ENCODE measurements around the gene MACROD2.

The MACROD2 gene

DNA sequence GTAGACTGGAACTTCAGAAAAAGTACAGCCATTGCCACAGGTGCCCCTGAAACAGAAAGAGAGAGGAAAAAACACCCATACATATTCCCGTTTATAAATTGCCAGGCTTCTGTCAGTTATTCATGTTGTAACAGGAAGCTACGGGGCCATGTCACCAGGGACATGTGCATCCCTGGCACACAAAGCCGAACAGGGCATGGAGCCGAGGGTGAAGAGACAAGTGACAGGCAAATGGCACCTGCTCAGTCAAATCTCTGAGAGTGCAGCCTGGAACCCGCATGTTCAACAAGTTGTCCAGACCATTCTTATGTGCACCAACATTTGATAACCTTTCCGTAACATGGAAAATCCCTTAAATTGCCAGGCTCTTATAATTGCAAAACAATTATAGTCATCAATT lies 1837.2 kb downstream of the MACROD2 start:
- no peak overlapping the region for H3K27ac ChIP-seq
- no peak for TF ChIP-seq ZFX (IDR thresholded peaks at IDR 0.05; ENCODE audit: borderline replicate concordance)
- TF ChIP-seq, protein P1, sequence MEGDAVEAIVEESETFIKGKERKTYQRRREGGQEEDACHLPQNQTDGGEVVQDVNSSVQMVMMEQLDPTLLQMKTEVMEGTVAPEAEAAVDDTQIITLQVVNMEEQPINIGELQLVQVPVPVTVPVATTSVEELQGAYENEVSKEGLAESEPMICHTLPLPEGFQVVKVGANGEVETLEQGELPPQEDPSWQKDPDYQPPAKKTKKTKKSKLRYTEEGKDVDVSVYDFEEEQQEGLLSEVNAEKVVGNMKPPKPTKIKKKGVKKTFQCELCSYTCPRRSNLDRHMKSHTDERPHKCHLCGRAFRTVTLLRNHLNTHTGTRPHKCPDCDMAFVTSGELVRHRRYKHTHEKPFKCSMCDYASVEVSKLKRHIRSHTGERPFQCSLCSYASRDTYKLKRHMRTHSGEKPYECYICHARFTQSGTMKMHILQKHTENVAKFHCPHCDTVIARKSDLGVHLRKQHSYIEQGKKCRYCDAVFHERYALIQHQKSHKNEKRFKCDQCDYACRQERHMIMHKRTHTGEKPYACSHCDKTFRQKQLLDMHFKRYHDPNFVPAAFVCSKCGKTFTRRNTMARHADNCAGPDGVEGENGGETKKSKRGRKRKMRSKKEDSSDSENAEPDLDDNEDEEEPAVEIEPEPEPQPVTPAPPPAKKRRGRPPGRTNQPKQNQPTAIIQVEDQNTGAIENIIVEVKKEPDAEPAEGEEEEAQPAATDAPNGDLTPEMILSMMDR (IDR thresholded peaks at IDR 0.05) = no peak

DNA sequence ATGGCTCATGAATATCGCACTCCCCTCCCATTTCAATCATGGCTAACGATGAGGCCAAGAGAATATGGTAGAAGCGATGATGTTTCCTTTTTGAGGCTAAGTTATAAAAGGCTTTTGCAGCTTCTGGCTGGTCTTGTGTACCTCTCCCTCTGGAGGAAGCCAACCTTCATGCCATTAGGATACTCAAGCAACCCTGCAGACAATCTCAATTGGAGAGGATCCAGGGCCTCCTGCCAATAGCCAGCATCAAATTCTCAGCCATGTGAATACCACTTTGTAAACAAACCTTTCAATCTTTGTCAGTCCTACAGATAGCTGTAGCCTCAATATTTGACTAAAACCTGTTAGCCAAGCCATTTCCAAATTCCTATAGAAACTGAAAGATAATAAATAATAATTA lies 1839.5 kb downstream of the MACROD2 start:
- no peak overlapping the region for H3K27ac ChIP-seq
- no peak for TF ChIP-seq ZFX (IDR thresholded peaks at IDR 0.05; ENCODE audit: borderline replicate concordance)
- TF ChIP-seq, protein P1 (IDR thresholded peaks at IDR 0.05) = no peak

DNA sequence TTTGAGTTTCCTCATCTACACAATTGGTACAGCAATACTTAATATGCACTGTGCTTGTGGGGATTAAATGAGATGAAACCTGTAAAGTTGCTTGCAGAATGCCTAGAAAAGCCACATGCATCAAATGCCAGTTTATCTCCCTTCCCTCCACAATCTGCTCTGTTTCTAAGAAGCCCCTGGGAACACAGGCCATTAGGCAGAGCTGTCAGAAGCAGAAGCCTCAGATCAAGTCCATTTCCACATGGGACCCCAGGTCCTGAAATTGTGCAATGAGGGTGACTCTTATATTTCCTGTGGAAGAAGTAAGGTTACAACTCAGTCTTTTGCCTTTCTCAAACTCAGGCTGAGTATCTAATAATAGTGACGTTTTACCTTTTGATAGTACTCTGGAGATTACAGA lies 1840.5 kb downstream of the MACROD2 start:
- no peak overlapping the region for H3K27ac ChIP-seq
- TF ChIP-seq, protein P1 (IDR thresholded peaks at IDR 0.05) = no peak
- TF ChIP-seq ZFX (IDR thresholded peaks at IDR 0.05; ENCODE audit: borderline replicate concordance) = no peak

DNA sequence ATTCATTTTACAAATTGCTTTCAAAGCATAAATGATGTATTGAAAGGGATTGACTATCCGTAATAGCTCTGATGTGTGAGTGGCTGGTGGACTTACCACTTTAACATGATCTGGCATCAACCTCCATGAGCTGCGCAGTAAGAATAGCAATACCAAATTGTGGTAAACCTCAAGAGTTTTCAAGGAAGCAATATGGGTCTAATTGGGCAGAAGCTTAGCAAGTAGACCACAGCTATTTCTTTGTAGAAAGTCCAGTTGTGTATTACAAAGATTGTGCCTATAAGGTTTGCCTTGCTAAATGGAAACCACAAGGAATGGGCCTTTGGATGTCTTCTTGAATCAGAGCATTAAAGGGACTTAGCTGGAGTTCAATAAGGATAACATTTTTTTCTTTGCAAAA lies 1841.3 kb downstream of the MACROD2 start:
- TF ChIP-seq, protein P1 (IDR thresholded peaks at IDR 0.05) = no peak
- TF ChIP-seq ZFX (IDR thresholded peaks at IDR 0.05; ENCODE audit: borderline replicate concordance) = no peak

DNA sequence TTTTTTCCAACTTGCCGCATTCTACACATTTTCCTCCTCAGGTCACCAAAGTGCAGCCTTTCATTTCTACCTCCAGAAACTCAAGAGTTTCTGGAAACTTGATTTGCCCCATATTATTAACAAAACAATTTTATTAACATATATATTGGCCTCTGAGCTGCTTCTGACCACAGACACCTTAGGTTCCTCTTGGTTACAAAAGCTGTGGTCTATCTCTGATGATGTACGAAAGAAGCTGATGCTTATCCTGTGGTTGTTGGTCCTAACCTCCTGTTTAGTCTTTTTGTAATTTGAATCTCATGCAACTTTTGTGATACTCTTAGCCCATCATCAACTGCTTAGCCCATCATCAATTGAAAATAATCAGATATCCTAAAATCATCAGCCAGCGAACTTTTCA lies 1842.2 kb downstream of the MACROD2 start:
- TF ChIP-seq ZFX (IDR thresholded peaks at IDR 0.05; ENCODE audit: borderline replicate concordance) = no peak
- TF ChIP-seq, protein P1 (IDR thresholded peaks at IDR 0.05) = no peak
- no peak overlapping the region for H3K27ac ChIP-seq

More for the DNA sequence above, 1841.3 kb downstream of the MACROD2 start:
- H3K27ac ChIP-seq = no peak overlapping the region

DNA sequence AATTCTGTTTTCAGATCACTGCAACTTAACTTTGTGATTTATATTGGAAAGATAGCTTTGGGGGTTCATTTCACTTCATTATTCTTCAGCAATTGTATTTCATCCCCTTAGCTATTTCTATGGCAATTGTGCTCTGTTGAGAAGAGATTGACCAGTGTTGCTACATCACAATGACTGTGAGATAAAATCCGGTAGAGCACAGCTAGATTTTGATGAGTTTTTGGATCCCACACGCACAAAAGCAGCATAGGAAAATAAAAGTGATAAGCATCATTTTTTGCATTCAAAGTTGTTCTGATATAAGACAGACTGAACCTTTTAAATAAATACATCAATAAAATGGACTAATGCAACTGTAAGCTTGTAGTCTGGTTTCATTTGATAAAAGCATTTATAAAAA lies 1843.2 kb downstream of the MACROD2 start:
- no peak for TF ChIP-seq ZFX (IDR thresholded peaks at IDR 0.05; ENCODE audit: borderline replicate concordance)
- TF ChIP-seq, protein P1 (IDR thresholded peaks at IDR 0.05) = no peak
- H3K27ac ChIP-seq = no peak overlapping the region

DNA sequence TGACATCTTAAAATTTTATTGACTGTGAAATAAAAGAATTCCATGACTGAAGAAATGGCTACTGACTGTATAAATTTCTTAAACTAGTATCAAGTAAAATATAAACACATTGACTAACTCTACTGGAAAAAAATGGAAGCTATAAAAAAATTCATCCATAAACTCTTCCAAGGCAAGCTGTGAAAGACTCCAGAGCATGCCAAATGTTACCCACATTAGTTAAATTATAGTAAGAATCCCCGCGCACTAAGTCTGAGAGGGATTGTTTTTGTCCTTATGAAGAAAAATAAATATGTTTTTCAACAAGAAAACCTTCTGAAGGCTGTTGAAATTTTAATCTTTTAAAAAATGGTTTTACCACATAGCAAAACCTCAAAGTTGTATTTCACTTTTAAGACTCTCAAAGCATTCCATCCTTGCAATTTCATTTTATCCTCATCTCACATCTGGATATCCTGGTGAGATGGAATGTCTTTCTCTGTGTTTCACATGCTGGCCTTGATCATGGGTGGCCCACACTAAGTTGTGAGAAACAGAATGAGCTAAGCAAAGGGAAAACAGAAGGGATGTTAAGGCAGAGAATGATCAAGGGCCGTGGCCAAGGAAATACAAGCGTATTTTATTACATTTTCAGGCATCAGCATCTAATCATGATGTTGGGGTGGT lies 1845.5 kb downstream of the MACROD2 start:
- no peak for TF ChIP-seq ZFX (IDR thresholded peaks at IDR 0.05; ENCODE audit: borderline replicate concordance)
- TF ChIP-seq, protein P1 (IDR thresholded peaks at IDR 0.05) = no peak
- H3K27ac ChIP-seq = no peak overlapping the region
